ENCODE results near the gene ST6GALNAC3.

DNA sequence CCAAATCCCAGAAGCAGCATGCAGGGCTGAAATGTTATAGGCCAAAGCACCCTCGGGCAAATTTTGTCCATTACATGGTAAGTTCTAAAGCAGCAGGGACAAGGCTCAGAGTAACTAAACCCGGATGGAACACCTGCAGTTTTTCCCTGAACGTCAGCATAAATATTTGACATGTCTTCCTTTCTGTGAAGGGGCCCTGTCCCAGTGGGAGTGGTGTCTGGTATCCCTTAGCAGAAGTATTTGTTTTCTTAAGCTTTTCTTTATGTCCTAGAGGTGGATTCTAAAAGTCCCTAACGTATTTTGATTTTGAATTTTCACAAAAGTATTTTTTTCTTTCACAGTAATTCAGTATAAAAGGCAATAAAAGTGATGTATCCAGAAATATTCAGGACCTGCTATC, 223.9 kb downstream of the ST6GALNAC3 start:
- no peak for TF ChIP-seq CTCF (IDR thresholded peaks at IDR 0.05)
- TF ChIP-seq ZFX (IDR thresholded peaks at IDR 0.05; ENCODE audit: borderline replicate concordance), result no peak

Measured in 22Rv1 (cell line).